GM18870 (cell line): ENCODE results near the gene GPR83.
"Not testable (repeated sequence)": the region's sequence is repeated elsewhere in the genome, so short reads cannot be mapped to it uniquely, and the experiment has no call there.

Experiments used
- ATAC-seq: cut with Tn5 transposase; IDR thresholded peaks from one replicate; pipeline ENCODE4 v1.9.1; 2021; ENCODE audit warnings: moderate library complexity; ENCODE audit not compliant: unreplicated experiment

Gene GPR83

DNA sequence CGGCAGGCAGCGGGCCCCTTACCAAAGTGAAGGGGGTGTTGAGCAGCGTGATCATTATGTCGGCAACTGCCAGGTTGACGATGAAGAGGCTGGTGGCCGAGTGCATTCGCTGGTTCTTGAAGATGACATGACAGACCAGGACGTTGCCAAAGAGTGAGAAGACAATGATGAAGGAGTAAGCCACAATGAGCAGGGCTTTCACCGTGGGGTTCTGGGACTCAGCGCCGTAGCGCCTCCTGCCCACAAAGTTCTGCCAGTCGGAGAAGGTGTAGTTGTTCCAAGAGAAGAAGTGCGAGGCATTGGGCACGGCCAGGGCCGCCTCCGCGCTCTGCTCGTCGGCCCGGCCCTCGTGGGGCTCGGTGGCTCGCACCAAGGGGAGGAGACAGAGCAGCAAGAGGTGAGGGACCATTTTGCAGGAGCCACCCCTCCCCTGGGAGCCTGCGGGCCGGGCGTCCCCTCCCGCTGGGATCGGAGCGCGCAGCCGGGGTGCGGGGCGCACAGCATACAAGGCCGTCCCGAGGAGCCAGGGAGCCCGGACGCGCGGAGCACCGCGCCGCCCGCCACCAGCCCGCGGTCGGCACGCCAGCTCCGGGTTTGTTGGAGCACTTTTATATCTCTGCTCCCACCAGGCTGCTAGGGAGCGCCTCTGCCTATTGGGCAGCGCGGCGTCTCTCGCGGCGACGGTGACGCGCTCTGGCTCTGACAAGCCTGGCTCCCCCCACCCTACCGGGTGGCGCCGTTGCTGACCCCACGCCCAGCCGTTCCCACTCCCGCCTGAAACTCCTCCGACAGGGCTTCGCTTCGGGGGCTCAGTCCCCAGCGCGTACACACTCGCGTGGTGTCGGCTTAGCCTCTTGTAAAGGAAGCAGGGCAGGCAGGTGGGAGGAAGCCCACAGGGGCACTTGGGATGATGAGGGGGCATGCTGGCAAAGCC lies at the start of gene GPR83:
Gene GPR83 (minus strand): TSS at position 581 of the 934 bp plus-strand sequence. CDS start 172 bp downstream, at position 409.
- no peak for ATAC-seq

- no peak for ATAC-seq
Measured at GRCh38 chr11:94450048-94450447, 48.8 kb upstream of the GPR83 start.

DNA sequence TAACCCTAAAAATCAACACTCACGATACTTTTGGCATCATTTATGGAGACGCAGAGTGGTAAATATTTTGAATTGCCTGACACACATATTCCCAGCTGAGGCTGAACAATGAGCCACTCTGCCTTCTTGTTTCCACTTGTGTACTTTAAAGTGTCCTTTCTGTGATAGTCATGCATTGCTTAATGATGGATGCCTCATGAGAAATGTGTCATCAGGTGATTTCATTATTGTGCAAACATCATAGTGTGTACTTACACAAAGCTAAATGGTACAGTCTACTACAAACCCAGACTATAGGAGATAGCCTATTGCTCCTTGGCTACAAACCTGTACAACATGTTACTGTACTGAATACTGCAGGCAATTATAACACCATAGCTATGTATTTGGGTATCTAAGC lies 48.2 kb upstream of the GPR83 start:
- no peak for ATAC-seq

DNA sequence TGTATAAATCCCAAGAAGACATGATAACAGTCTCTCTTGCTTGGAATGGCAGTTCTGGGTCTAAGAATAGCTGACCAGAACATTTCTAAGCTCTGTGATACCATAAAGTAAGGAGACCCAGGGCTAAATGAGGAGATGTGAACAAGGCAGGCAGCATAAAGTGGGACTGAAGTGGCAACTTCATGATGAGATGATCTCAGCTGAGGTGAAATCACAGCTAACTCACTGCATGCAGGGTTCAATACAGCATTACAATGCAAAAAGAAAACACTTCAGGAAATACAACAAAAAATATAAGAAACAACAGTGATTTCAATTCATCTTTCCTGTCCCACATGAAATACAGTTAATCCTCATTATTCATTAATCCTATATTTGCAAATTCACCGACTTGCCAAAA lies 47.8 kb upstream of the GPR83 start:
- ATAC-seq = no peak

GRCh38 chr11:94447149-94447548 lies 45.9 kb upstream of the GPR83 start:
- ATAC-seq = no peak

DNA sequence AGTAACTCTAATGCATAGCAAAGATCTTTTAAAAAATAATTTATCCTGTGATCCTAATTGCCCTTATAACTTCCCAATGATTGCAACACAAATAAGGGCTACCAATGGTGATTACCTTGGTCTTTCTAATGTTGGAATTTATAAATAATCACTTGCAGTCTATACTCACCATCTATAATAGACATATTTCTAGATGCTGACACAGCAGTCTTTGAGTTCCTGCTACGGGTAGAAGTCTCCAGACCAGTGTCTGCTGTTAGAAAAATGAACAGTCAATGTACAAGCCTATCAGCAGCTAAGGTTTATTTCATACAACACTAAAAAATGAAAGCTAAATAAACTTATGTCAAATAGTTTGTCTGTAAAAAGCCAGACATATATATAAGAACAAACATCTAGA lies 44.4 kb upstream of the GPR83 start:
- ATAC-seq = no peak

DNA sequence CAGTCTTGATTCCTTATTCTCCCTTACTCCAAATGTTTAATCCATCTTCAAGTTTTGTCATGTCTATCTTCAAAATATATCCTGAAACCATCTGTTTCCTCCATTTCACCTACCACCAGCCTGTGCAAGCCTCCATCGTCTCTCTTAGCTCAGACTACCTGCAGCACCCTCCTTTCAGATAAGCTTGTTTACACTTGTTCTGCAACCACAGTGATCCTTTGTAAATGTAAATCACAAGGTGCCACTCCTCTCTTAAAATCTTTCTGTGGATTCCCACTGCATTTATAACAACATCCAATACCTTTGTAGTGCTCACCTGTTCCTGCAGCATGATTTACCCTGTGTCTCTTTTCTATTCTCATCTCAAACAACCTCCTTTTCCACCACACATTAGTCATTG lies 31.8 kb upstream of the GPR83 start:
- ATAC-seq = no peak

- ATAC-seq = no peak
Measured at GRCh38 chr11:94424662-94425061, 23.4 kb upstream of the GPR83 start.

- no peak for ATAC-seq
Measured at GRCh38 chr11:94424011-94424410, 22.8 kb upstream of the GPR83 start.

DNA sequence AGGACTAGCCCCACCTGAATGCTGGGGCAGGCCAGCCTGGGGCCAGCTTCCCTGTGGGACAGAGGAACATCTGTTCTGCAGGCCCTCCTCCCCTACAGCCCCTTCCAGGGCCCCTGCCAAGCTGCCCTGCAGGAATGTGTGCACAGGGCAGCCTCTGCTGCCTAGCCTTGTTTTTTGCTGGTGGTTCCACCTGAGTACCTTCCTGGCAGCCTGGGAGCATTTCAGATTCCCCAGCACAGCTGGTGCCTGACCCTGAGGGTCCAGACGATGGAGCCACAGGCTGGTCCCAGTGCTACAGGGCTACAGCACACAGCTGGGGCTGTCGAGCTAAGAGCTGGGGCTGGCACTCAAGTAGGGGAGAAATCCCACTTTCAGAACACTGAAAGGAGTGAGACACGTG lies 22.3 kb upstream of the GPR83 start:
- ATAC-seq = no peak

DNA sequence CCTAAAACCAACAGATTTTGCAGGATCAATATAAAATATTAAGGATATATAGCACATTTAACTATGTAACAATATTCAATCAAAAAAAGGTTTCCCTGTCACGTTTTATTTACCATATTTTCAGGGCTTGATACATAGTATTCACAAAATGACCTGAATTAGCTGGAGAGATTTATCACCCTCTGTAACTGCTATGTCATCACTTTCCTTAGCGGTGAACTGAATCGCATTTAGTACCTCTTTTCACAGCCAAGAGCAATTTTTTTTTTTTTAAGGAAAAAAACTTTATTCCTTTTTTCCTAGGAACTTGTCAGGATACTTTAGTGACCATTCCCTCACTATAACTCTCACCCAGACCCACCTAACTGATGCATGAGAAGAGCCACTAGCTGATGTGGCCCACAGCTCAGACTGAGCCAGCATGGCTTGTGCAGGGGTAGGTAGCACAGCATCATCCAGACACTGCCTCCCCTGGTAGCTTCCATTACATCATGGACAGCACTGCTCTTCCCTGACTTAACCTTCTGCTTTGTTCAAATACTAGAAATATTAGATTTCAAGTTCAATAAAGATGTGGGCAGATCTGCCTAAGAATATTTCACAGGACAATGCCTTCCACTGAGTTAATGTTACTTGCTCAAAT lies 17.0 kb upstream of the GPR83 start:
- no peak for ATAC-seq

DNA sequence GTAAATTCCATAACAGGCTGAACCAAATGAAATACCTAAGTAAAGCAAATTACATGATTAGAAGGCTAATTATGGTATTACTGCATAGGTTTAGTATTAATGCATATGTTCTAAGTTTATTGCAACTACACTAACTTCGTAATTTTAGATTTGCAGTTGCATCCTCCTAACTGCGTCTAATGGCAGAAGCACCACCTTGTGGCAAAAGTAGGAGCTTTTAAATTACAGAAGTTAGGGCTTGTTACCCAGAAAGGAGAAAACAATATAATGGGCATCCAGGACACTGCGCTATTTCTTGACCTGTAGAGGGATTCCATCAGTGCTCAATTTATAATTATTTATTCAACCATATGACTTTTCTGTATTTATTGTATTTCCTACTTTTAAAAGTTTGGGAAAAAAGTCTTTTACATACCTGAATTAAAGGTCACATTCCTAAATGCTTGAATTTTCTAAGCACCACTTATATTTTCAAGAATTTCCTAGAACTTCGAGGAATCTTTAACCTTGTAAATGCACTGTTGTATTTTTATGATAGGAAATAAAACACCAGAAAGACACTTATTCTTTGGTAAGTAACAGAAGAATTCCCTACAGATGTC lies 16.3 kb upstream of the GPR83 start:
- ATAC-seq = no peak

GRCh38 chr11:94405062-94405833 lies 4.0 kb upstream of the GPR83 start:
- ATAC-seq = no peak

GRCh38 chr11:94402355-94402754 lies 1.1 kb upstream of the GPR83 start:
- no peak for ATAC-seq

DNA sequence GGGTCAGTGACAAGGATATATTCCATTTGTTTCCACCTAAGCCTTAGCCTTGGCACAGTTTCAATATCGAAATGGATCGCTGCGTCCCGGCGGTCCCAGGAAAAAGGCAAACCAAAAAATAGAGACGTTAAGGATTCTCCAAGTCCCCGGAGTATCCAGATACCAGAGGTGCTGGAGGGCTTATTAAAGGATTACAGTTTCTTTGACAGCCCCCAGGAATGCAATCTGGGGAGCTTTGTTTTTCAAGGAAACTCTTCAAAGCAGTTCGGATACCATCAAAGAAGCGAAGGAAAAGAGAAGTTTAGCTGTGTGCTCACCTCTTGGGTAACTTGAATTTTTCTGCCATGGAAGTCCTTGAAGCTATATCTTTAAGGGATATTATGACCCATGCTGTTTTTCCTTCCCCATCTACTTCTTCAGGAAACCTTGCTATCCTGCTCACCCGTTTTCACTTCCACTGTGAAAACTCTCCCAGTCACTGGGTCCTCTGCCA lies 600 bp upstream of the GPR83 start:
- no peak for ATAC-seq

DNA sequence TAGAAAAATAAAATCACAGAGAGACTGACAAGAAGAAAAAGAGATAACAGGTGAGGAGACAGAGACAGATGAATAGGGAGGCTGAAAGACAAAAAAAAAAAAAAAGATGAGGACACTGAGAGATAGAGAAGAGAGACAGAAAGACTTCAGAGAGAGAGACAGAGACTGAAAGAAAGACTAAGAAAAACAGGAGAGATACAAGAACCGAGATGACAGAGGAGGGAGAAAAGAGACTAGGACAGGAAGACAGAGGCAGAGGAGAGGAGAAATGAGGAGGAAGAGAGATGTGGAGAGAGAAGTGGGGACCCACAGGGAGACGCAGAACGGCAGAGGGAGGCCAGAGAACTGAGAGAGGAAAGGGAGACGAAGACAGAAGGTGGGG lies 771 bp downstream of the GPR83 start:
- no peak for ATAC-seq

- no peak for ATAC-seq
Measured at GRCh38 chr11:94400050-94400449, 1.2 kb downstream of the GPR83 start.

GRCh38 chr11:94398101-94398500 lies 3.1 kb downstream of the GPR83 start:
- ATAC-seq = no peak

GRCh38 chr11:94396282-94396681 lies 4.9 kb downstream of the GPR83 start:
- ATAC-seq = no peak

- ATAC-seq = not testable (repeated sequence)
Measured at GRCh38 chr11:94391937-94392336, 9.3 kb downstream of the GPR83 start.

DNA sequence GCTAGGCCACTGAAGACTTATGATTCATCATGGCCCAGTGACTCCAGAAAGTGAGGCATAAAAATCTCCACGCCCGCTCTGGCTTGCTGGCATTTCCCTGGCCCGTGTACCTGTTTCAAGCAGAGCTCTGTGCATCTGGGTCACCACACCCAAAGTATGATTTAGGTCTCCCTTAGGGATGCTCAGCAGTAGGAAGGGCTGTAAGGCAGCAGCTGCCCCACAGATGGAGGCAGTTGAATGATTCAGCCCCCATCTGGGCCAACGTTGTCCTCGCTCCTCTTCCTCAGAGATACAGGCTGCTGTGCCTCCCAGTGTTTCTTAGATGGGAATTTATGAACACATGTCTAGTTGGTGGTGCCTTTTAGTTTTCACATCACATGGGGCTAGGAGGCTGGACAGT lies 21.6 kb downstream of the GPR83 start:
- no peak for ATAC-seq
